Stomach smooth muscle (tissue), 2 donors: ENCODE results near the gene CACNA2D2.

Source experiments
- H3K27ac ChIP-seq: one replicate; pipeline ENCODE4 v1.7.0; 2013; ENCODE audit warnings: mild to moderate bottlenecking, low read length, inconsistent platforms
- H3K27me3 ChIP-seq, 2 donors: one replicate each; pipeline ENCODE4 v1.7.0; 2013; ENCODE audit warnings: low read length in 2 of 2; ENCODE audit not compliant: insufficient read depth in 2 of 2, control insufficient read depth in 1 of 2
- H3K36me3 ChIP-seq, 2 donors: one replicate each; pipeline ENCODE4 v1.7.0; 2013; ENCODE audit warnings: low read length in 2 of 2; ENCODE audit not compliant: control insufficient read depth in 2 of 2, insufficient read depth in 2 of 2
- H3K4me1 ChIP-seq: one replicate; pipeline ENCODE4 v1.7.0; 2013; ENCODE audit warnings: low read length; ENCODE audit not compliant: control insufficient read depth, insufficient read depth
- H3K4me3 ChIP-seq, 2 donors: one replicate each; pipeline ENCODE4 v1.7.0; 2013; ENCODE audit warnings: low read length in 2 of 2
- H3K9ac ChIP-seq, 2 donors: one replicate each; pipeline ENCODE4 v1.7.0; 2013; ENCODE audit warnings: low read length in 2 of 2, mild to moderate bottlenecking in 1 of 2
- H3K9me3 ChIP-seq, 2 donors: one replicate each; pipeline ENCODE4 v1.7.0; 2013; ENCODE audit warnings: low read length in 2 of 2; ENCODE audit not compliant: control insufficient read depth in 2 of 2
- donor health status: healthy.
- donor health status: Pancreatic carcinoma.

Gene CACNA2D2

DNA sequence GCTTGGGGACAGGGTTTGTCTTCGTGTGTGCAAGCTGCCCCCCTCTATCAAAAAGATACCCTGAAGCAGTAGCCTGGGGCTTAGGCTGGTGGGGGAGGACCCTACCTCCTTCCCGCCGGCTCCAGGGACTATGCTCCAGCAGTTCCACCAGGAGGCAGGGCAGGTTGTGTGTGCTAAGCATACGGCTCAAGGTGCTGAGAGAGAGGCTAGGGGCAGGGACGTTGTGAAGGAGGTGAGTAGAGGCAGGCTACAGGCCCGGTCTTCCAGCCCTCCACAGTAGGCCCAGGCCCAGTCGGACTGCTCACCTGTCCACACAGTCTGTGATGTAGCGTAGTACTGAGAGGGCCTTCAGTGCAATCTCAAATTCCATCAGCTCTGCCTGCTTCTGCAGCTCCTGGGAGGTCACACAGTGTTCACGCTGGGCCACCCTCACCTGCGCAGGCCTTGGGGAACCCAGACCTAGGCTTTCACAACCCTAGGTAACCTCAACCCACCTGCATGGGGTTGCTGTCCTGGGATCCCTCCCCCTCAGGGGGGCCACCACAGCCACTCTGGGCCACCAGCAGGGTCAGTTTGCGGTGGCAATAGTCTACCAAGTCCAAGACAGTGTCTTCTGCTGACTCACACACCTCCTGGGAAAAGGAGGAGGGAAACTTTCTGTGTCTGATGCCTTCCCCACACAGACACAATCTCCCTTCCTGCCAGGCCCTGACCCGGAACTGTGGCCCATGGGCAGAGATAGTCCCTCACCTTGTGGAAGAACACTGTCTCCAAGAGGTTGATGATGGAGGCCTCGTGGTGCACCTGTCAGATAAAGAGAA lies 160.4 kb downstream of the CACNA2D2 start:
- no peak overlapping the region for H3K4me3 ChIP-seq
- no peak overlapping the region for H3K27ac ChIP-seq
- H3K9ac ChIP-seq, result no peak overlapping the region
- H3K9me3 ChIP-seq, result no peaks in the 10 kb centered on the region
- peaks cover 0 to 7% of the 10 kb centered on the region in 2 donors for H3K36me3 ChIP-seq
- peaks cover 37% of the 10 kb centered on the region for H3K4me1 ChIP-seq
- peaks cover 3 to 4% of the 10 kb centered on the region in 2 donors for H3K27me3 ChIP-seq

DNA sequence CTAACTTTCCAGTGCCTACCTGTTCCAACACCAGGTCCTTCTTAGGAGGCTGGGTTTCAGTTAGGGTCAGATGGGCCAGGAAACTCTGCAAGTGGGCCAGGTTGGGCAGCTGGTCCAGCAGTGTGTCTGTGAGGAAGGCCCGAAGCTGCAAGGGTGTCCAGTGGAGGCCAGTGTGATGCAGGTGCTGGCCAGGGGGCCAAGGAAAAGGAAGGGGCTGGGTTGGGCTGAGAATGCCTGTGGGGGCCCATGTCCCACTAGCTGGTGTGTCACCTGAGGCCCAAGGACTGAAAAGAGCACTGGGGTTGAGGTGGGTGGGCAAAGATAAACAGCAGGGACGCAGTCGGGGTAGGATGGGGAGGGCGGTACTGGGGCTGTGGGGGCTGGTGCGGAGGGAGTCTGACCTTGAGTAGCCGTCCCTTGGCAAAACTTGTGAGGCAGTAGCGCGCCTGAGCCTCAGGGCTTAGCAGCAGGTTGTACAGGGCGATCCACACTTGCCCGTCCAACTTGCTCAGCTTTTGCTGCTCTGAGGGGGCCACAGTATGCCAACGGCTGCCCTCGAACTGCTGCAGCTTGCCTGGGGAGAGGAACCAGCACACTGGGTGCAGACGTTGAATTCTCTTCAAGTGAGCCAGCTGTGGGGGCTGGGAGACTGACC lies 161.3 kb downstream of the CACNA2D2 start:
- H3K4me3 ChIP-seq, result no peak overlapping the region
- no peaks in the 10 kb centered on the region for H3K36me3 ChIP-seq
- peaks cover 3 to 4% of the 10 kb centered on the region in 2 donors for H3K27me3 ChIP-seq
- H3K9ac ChIP-seq, result no peak overlapping the region
- no peak overlapping the region for H3K27ac ChIP-seq
- H3K4me1 ChIP-seq, result peaks cover 40% of the 10 kb centered on the region
- no peaks in the 10 kb centered on the region for H3K9me3 ChIP-seq

DNA sequence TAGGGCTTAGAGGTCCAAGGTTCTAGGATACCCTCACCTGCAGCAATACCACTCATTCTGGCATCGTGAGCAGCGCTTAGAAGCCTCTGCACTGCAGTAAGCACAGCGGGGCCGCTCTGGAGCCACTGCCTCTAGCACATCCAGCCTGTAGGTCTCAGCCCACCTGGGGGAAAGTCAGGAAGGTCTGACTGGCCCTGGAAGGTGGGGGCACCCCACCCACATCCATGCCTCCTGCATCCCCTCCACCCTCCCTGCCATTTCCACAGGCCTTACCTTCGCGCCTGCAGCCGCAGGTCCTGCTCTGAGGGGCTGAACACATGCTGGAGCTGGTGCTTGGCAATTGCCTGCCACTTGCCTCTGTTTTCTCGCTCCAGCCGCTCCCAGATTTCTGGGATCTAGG lies 161.9 kb downstream of the CACNA2D2 start:
- H3K4me1 ChIP-seq, result peaks cover 44% of the 10 kb centered on the region
- no peak overlapping the region for H3K27ac ChIP-seq
- H3K27me3 ChIP-seq, result peaks cover 3 to 4% of the 10 kb centered on the region in 2 donors
- peak overlapping the region in 1 of 2 donors; percentile 50 for H3K9ac ChIP-seq
- H3K9me3 ChIP-seq, result no peaks in the 10 kb centered on the region
- peak overlapping the region; percentile 67 to 73 for H3K4me3 ChIP-seq
- no peaks in the 10 kb centered on the region for H3K36me3 ChIP-seq

DNA sequence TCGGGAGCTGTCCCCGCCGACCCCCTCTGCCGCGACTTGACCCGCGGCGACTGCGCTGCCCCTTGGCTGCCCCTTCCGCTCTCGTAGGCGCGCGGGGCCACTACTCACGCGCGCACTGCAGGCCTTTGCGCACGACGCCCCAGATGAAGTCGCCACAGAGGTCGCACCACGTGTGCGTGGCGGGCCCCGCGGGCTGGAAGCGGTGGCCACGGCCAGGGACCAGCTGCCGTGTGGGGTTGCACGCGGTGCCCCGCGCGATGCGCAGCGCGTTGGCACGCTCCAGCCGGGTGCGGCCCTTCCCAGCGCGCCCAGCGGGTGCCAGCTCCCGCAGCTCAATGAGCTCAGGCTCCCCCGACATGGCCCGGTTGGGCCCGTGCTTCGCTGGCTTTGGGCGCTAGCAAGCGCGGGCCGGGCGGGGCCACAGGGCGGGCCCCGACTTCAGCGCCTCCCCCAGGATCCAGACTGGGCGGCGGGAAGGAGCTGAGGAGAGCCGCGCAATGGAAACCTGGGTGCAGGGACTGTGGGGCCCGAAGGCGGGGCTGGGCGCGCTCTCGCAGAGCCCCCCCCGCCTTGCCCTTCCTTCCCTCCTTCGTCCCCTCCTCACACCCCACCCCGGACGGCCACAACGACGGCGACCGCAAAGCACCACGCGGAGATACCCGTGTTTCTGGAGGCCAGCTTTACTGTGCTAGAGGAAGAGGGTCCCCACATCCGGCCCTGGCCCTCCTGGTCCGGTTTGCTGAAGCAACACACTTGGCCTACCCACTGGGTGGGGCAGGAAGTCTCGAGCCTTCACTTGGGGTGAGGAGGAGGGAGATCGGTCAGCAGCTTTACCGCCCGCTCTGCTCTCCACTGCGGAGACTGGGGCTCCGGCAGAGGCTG lies 162.7 kb downstream of the CACNA2D2 start, which contains the start of gene RASSF1:
Gene RASSF1, minus strand, starts transcription at position 389 of the 882 bp plus-strand sequence. Its CDS starts 31 bp downstream, at position 358.
- Histone ChIP-seq H3K27ac (peak within 1 kb of the TSS; percentile 31), H3K4me3 (peak within 1 kb of the TSS; percentile 67 to 73), H3K4me1 (peaks cover 51% of the 10 kb centered on the region), H3K9me3 (no peaks in the 10 kb centered on the region), H3K36me3 (no peaks in the 10 kb centered on the region), H3K9ac (peak within 1 kb of the TSS; percentile 50 to 55), H3K27me3 (peaks cover 3 to 4% of the 10 kb centered on the region in 2 donors)

DNA sequence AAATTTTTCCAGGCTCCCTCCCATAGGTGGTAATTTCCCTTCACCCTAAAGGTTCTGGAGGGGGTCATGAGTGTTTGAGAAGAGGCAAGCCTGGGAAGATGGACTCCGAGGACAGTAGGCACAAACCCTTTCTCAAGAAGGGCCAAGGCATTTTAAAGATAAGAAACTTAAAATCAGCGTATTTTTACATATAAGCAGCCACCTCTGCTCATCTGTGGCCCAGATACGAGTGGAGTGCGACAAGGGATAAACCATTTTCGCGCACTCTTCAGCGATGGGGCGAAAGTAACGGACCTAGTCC lies 163.3 kb downstream of the CACNA2D2 start:
- H3K27me3 ChIP-seq, result peaks cover 0 to 3% of the 10 kb centered on the region in 2 donors
- no peaks in the 10 kb centered on the region for H3K36me3 ChIP-seq
- peaks cover 50% of the 10 kb centered on the region for H3K4me1 ChIP-seq
- H3K4me3 ChIP-seq, result peak overlapping the region; percentile 67 to 73
- H3K9me3 ChIP-seq, result no peaks in the 10 kb centered on the region
- peak overlapping the region; percentile 31 for H3K27ac ChIP-seq
- H3K9ac ChIP-seq, result peak overlapping the region; percentile 50 to 55

DNA sequence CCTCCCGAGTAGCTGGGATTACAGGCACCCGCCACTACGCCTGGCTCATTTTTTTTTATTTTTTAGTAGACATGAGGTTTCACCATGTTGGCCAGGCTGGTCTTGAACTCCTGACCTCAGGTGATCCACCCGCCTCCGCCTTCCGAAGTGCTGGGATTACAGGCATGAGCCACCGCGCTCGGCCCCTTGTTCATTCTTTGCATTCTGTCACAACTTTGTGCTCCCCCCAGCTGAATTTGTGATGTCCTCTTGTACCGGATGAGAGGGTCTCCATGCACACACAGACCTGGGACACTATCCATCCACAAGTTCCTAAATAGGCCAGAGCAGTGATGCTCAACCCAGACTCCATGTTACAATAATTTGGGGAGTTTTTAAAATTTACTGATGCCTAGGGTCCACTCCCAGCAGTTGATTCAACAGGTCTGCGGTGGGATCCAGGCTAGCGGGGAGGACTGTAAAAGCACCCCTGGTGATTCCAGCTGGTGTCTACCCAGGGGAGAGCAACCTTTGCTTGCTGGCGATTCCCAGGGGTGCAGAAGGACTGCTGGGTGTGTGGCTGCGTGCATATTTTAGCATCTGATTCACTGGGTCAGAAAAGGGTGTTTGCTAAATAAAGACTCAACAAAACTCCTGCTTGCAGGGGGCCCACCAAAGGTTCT lies 163.8 kb downstream of the CACNA2D2 start:
- H3K27me3 ChIP-seq, result no peaks in the 10 kb centered on the region

DNA sequence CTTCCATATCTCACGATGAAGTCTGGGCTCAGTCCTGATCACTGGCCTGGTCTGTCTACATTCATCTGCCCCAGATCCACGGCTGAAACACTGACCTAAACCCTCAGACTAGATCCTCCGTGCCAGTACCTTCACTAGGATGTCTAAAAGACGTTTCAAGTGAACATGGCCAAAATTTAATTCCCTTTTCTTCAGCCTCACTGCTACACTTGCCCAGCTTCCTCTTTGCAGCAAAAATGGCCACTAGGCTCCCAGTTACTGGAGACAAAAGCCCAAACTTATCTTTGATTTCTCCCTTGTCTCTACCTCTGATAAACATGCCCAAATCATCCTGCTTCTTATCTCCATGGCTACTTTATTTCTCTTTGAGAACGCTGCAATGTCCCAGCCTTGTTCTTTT lies 164.5 kb downstream of the CACNA2D2 start:
- Histone ChIP-seq H3K4me3 (peak overlapping the region in 1 of 2 donors; percentile 44), H3K9me3 (no peaks in the 10 kb centered on the region), H3K27ac (peak overlapping the region; percentile 89), H3K4me1 (peaks cover 56% of the 10 kb centered on the region), H3K27me3 (no peaks in the 10 kb centered on the region), H3K9ac (peak overlapping the region in 1 of 2 donors; percentile 21), H3K36me3 (peaks cover 0 to 5% of the 10 kb centered on the region in 2 donors)

More for the DNA sequence above, 163.8 kb downstream of the CACNA2D2 start:
- H3K9me3 ChIP-seq, result no peaks in the 10 kb centered on the region
- peaks cover 49% of the 10 kb centered on the region for H3K4me1 ChIP-seq
- peak overlapping the region; percentile 67 to 73 for H3K4me3 ChIP-seq
- no peaks in the 10 kb centered on the region for H3K36me3 ChIP-seq
- peak overlapping the region; percentile 31 for H3K27ac ChIP-seq
- peak overlapping the region; percentile 50 to 55 for H3K9ac ChIP-seq

DNA sequence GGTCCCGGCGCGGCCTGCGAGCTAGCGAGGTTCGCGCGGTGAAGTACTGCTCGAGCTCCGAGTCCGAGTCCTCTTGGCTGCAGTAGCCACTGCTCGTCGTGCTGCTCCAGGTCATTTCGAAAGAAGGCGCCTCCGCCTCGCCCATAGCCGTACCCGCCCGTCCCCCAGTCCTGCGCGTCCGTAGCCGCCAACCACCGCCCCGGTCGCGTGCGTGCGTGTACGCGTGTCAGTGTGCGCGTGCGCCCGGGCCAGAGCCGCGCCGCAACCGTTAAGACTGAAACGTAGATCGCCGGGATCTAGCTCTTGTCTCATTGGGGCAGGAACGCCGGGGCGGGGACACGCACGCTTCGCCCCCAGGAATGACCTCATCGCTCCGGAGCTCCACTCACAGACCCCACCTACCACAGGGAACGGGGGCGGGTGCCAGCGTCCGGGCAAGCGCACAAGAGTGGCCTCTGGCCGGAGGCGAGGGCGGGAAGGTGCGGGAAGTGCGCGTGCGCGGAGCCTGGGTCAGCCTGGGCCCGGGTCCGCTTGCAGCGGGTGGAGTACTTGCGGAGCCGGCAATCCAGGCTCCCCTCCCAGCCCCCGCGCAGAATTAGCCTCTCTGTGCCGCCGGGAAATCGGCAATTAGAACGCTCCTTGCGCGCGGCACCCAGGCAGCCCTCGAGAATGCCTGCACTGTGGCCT lies 166.1 kb downstream of the CACNA2D2 start:
- no peaks in the 10 kb centered on the region for H3K27me3 ChIP-seq
- no peaks in the 10 kb centered on the region for H3K9me3 ChIP-seq
- peak overlapping the region; percentile 87 to 90 for H3K9ac ChIP-seq
- peaks cover 3 to 6% of the 10 kb centered on the region in 2 donors for H3K36me3 ChIP-seq
- H3K27ac ChIP-seq, result peak overlapping the region; percentile 89
- peaks cover 59% of the 10 kb centered on the region for H3K4me1 ChIP-seq
- peak overlapping the region; percentile 89 for H3K4me3 ChIP-seq

DNA sequence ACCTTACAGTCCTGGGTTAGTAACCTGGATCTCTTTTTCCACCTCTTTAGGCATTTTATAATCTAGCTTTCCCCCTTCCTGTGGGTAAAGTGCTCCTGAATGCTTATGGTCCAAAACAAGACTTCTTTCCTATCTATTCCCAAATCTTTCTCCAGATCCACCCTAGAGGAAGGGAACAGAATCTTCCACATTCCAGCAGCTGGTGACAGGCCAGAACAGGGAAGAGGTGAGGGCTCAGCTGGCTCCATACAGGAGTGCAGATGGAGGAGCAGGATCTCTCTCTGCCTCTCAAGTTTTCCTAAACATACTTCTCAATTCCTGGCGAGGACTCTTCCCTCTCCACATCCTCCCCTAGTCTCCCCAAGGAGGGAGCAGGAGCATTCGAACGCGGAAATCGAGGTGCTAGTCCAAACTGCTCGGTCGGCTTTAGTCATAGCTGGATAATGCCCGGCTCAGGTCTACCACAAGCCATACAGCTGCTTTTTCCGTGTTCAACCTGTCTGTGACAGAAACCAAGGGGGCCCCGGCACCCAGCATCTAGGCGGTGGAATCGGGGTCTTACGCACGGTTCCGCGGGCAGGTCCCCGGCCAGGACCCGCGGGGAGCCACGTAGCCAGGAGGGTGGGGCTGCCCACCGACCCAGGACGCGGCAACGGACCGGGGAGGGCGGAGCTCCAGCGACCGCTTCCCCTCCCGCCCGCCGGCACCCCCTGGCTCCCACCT lies 166.8 kb downstream of the CACNA2D2 start:
- peaks cover 58% of the 10 kb centered on the region for H3K4me1 ChIP-seq
- H3K27ac ChIP-seq, result peak overlapping the region; percentile 89
- peak overlapping the region; percentile 87 to 90 for H3K9ac ChIP-seq
- peak overlapping the region; percentile 89 for H3K4me3 ChIP-seq
- H3K9me3 ChIP-seq, result no peaks in the 10 kb centered on the region
- H3K27me3 ChIP-seq, result no peaks in the 10 kb centered on the region
- H3K36me3 ChIP-seq, result peaks cover 9 to 10% of the 10 kb centered on the region in 2 donors
